Right cardiac atrium (tissue), 5 donors: Measurements from ENCODE around the gene EFNA5. TPM values are rescaled to one million over a fixed set of nuclear protein-coding genes. Genes with fewer than 3 reads are reported as not detected.
"Not testable (repeated sequence)": the region's sequence is repeated elsewhere in the genome, so short reads cannot be mapped to it uniquely, and the experiment has no call there.

Experiments used
- ATAC-seq, 2 donors: fragments of 200-7000 bp; cut with Tn5 transposase; one replicate each; pipeline versions ENCODE4 v1.8.0 to v1.9.1; 2020; ENCODE audit warnings: moderate library complexity in 2 of 2, mild to moderate bottlenecking in 1 of 2
- DNase-seq, 3 donors: peaks; one replicate each; pipeline ENCODE4 v3.0.0-alpha.2; 2020
- H3K27ac ChIP-seq: one replicate; pipeline ENCODE4 v1.5.1; 2013; ENCODE audit warnings: mild to moderate bottlenecking, low read length, control low read depth, moderate library complexity
- H3K27me3 ChIP-seq: one replicate; pipeline ENCODE4 v1.6.1; 2013; ENCODE audit not compliant: control insufficient read depth, insufficient read depth
- H3K4me1 ChIP-seq: one replicate; pipeline ENCODE4 v1.6.1; 2013; ENCODE audit warnings: low read length; ENCODE audit not compliant: control insufficient read depth, insufficient read depth
- H3K4me3 ChIP-seq: one replicate; pipeline ENCODE4 v1.5.1; 2013; ENCODE audit warnings: low read length, control low read depth
- H3K9me3 ChIP-seq: one replicate; pipeline ENCODE4 v1.6.1; 2013; ENCODE audit warnings: low read length; ENCODE audit not compliant: control insufficient read depth
- WGBS: extraction: QIAGEN DNeasy Blood & Tissue Kit; methylation state at CpG from one replicate; pipeline ENCODE4 v1.1.7; 2013; 5-methylcytosine and 5-hydroxymethylcytosine counted together
- intact Hi-C, 4 donors: fragments of 100-400 bp; cut with DNase I; formaldehyde crosslinking; loops; one replicate each; pipeline versions ENCODE4 v1.11.0 to v1.14.0; 2022 to 2023
- polyA plus RNA-seq: library from polyadenylated mRNA; stranded (reverse); fragments of 200-250 nt; gene quantifications from one replicate; pipeline ENCODE4 v1.2.3, GENCODE V29; 2013
- total RNA-seq, 4 donors: library from RNA; stranded (reverse); fragmentation: NEBNext Ultra II Directional; extraction: Animal tissue kit (Norgen Biotek cat#: 25700); gene quantifications; one replicate each; pipeline ENCODE4 v1.2.1, GENCODE V29; 2021
- donor health status: healthy with polysubstance abuse.
- donor health status: DM: no; HTN: yes; CAD: no.
- donor health status: DM: no; HTN: no; CAD: no.
- donor health status: DM: no; HTN: yes; CAD: no; lungs with severe emphysema.
- donor health status: DM: yes; HTN: yes; CAD: no.

The EFNA5 gene
- total and polyA plus RNA-seq, 5 donors = 4.5 to 26.4 (median 21.8) TPM

- ATAC-seq = no peak
- no peaks in the 10 kb centered on the region for H3K4me1 ChIP-seq
- H3K9me3 ChIP-seq = no peaks in the 10 kb centered on the region
- DNase-seq = no peak
- intact Hi-C loops = no loop called here
- no peak overlapping the region for H3K4me3 ChIP-seq
- no peak overlapping the region for H3K27ac ChIP-seq
- WGBS = 85% methylated on average over 2 of the region's 2 CpGs
- H3K27me3 ChIP-seq = no peaks in the 10 kb centered on the region
These were observed 318.2 kb downstream of the EFNA5 start for GRCh38 chr5:107352576-107352975.

- WGBS = 92% methylated on average over 3 of the region's 3 CpGs
- H3K4me1 ChIP-seq, intact Hi-C loops, H3K4me3 ChIP-seq, H3K27me3 ChIP-seq, ATAC-seq, H3K27ac ChIP-seq, H3K9me3 ChIP-seq, DNase-seq: not testable (repeated sequence)
These were observed 324.2 kb downstream of the EFNA5 start for GRCh38 chr5:107346580-107346979.

GRCh38 chr5:107342371-107342770 lies 328.4 kb downstream of the EFNA5 start:
- ATAC-seq (no peak), DNase-seq (no peak)
- no peaks in the 10 kb centered on the region for H3K4me1 ChIP-seq
- intact Hi-C loops = no loop called here
- 74% methylated on average over 4 of the region's 4 CpGs for WGBS
- no peaks in the 10 kb centered on the region for H3K27me3 ChIP-seq
- no peaks in the 10 kb centered on the region for H3K9me3 ChIP-seq
- H3K4me3 ChIP-seq = no peak overlapping the region
- no peak overlapping the region for H3K27ac ChIP-seq

GRCh38 chr5:107341376-107342084 lies 329.2 kb downstream of the EFNA5 start:
- WGBS = 92% methylated on average over 6 of the region's 6 CpGs
- Histone ChIP-seq H3K27ac (no peak overlapping the region), H3K4me1 (no peaks in the 10 kb centered on the region), H3K9me3 (no peaks in the 10 kb centered on the region), H3K27me3 (no peaks in the 10 kb centered on the region), H3K4me3 (no peak overlapping the region)
- ATAC-seq (no peak), DNase-seq (no peak)
- intact Hi-C loops = no loop called here

- Histone ChIP-seq H3K27me3 (no peaks in the 10 kb centered on the region), H3K9me3 (no peaks in the 10 kb centered on the region), H3K4me1 (no peaks in the 10 kb centered on the region), H3K4me3 (no peak overlapping the region), H3K27ac (no peak overlapping the region)
- intact Hi-C loops = no loop called here
- DNase-seq = no peak
- 70% methylated on average over 3 of the region's 3 CpGs for WGBS
- no peak for ATAC-seq
These were observed 330.1 kb downstream of the EFNA5 start for GRCh38 chr5:107340631-107341030.

- no peak overlapping the region for H3K4me3 ChIP-seq
- H3K27me3 ChIP-seq = no peaks in the 10 kb centered on the region
- no peaks in the 10 kb centered on the region for H3K9me3 ChIP-seq
- WGBS = 93% methylated on average over 2 of the region's 2 CpGs
- no peak for ATAC-seq
- H3K4me1 ChIP-seq = no peaks in the 10 kb centered on the region
- no peak overlapping the region for H3K27ac ChIP-seq
- DNase-seq = no peak
- intact Hi-C loops = no loop called here
These were observed 332.4 kb downstream of the EFNA5 start for GRCh38 chr5:107338335-107338734.

GRCh38 chr5:107337281-107337680 lies 333.5 kb downstream of the EFNA5 start:
- DNase-seq (no peak), ATAC-seq (no peak)
- Histone ChIP-seq H3K9me3 (no peaks in the 10 kb centered on the region), H3K27me3 (no peaks in the 10 kb centered on the region), H3K4me3 (no peak overlapping the region), H3K27ac (no peak overlapping the region), H3K4me1 (no peaks in the 10 kb centered on the region)
- intact Hi-C loops = no loop called here
- WGBS = 57% methylated on average over 1 of the region's 1 CpG

GRCh38 chr5:107331882-107332281 lies 338.9 kb downstream of the EFNA5 start:
- intact Hi-C loops = no loop called here
- WGBS = 77% methylated on average over 2 of the region's 2 CpGs
- ATAC-seq = no peak

GRCh38 chr5:107331312-107331711 lies 339.4 kb downstream of the EFNA5 start:
- WGBS = 73% methylated on average over 1 of the region's 1 CpG
- ATAC-seq = no peak
- Histone ChIP-seq H3K9me3 (no peaks in the 10 kb centered on the region), H3K27ac (no peak overlapping the region), H3K4me1 (no peaks in the 10 kb centered on the region), H3K27me3 (no peaks in the 10 kb centered on the region), H3K4me3 (no peak overlapping the region)
- intact Hi-C loops = no loop called here
- DNase-seq = no peak

More at GRCh38 chr5:107331882-107332281, 338.9 kb downstream of the EFNA5 start:
- H3K27me3 ChIP-seq = no peaks in the 10 kb centered on the region
- DNase-seq = no peak
- no peaks in the 10 kb centered on the region for H3K4me1 ChIP-seq
- H3K27ac ChIP-seq = no peak overlapping the region
- H3K9me3 ChIP-seq = no peaks in the 10 kb centered on the region
- no peak overlapping the region for H3K4me3 ChIP-seq

GRCh38 chr5:107330903-107331302 lies 339.8 kb downstream of the EFNA5 start:
- intact Hi-C loops = no loop called here
- H3K4me1 ChIP-seq = no peaks in the 10 kb centered on the region
- H3K27me3 ChIP-seq = no peaks in the 10 kb centered on the region
- WGBS = 90% methylated on average over 9 of the region's 9 CpGs
- no peaks in the 10 kb centered on the region for H3K9me3 ChIP-seq
- ATAC-seq (no peak), DNase-seq (no peak)
- H3K4me3 ChIP-seq = no peak overlapping the region
- H3K27ac ChIP-seq = no peak overlapping the region

- Histone ChIP-seq H3K27me3 (no peaks in the 10 kb centered on the region), H3K4me3 (no peak overlapping the region), H3K27ac (no peak overlapping the region), H3K9me3 (no peaks in the 10 kb centered on the region), H3K4me1 (no peaks in the 10 kb centered on the region)
- intact Hi-C loops = no loop called here
- no peak for DNase-seq
- no peak for ATAC-seq
These were observed 340.9 kb downstream of the EFNA5 start for GRCh38 chr5:107329850-107330249.
